ENCODE results near the gene FHIT.

FHIT gene

DNA sequence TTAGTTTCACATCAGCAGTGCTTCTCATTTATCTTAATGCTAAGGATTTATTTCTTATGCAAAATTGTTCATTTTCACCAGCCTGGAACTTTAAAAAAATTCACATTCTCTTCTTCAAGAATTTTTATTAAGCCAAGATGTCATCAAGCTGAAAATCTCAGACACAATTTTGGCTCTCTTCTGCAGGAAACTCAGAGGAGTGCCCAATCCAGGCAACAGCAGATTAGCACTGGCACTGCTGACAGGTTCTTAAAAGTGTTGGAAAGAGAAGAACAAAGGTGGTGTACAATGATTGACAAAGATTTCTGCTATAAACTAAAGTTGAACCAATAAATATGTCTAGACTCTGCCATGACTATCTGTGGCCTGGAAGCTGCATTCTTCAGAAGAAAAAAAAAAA is 479.5 kb downstream of the FHIT start:
- Histone ChIP-seq H3K4me3 (ENCODE audit: low read depth in 1 of 2, low read length in 1 of 2) (no peak overlapping the region), H3K27ac (no peak overlapping the region), H3K4me1 (ENCODE audit: control insufficient read depth in 1 of 2, insufficient read depth in 1 of 2, low read depth in 1 of 2, low read length in 1 of 2) (no peaks in the 10 kb centered on the region), H3K36me3 (no peaks in the 10 kb centered on the region), H3K27me3 (no peaks in the 10 kb centered on the region), H3K9me3 (peaks cover 8% of the 10 kb centered on the region)
- TF ChIP-seq, protein P1, sequence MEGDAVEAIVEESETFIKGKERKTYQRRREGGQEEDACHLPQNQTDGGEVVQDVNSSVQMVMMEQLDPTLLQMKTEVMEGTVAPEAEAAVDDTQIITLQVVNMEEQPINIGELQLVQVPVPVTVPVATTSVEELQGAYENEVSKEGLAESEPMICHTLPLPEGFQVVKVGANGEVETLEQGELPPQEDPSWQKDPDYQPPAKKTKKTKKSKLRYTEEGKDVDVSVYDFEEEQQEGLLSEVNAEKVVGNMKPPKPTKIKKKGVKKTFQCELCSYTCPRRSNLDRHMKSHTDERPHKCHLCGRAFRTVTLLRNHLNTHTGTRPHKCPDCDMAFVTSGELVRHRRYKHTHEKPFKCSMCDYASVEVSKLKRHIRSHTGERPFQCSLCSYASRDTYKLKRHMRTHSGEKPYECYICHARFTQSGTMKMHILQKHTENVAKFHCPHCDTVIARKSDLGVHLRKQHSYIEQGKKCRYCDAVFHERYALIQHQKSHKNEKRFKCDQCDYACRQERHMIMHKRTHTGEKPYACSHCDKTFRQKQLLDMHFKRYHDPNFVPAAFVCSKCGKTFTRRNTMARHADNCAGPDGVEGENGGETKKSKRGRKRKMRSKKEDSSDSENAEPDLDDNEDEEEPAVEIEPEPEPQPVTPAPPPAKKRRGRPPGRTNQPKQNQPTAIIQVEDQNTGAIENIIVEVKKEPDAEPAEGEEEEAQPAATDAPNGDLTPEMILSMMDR (IDR thresholded peaks at IDR 0.05), result no peak

- no peaks in the 10 kb centered on the region for H3K27me3 ChIP-seq
- peaks cover 7% of the 10 kb centered on the region for H3K9me3 ChIP-seq
- H3K36me3 ChIP-seq, result no peaks in the 10 kb centered on the region
- no peaks in the 10 kb centered on the region for H3K4me1 ChIP-seq (ENCODE audit: control insufficient read depth in 1 of 2, insufficient read depth in 1 of 2, low read depth in 1 of 2, low read length in 1 of 2)
- H3K27ac ChIP-seq, result no peak overlapping the region
- TF ChIP-seq, protein P1 (IDR thresholded peaks at IDR 0.05), result no peak
- H3K4me3 ChIP-seq (ENCODE audit: low read depth in 1 of 2, low read length in 1 of 2), result no peak overlapping the region
These were observed 480.7 kb downstream of the FHIT start for GRCh38 chr3:60770532-60770931.

- H3K9me3 ChIP-seq, result no peaks in the 10 kb centered on the region
- H3K36me3 ChIP-seq, result no peaks in the 10 kb centered on the region
- TF ChIP-seq, protein P1 (IDR thresholded peaks at IDR 0.05), result no peak
- H3K27me3 ChIP-seq, result no peaks in the 10 kb centered on the region
- H3K27ac ChIP-seq, result no peak overlapping the region
- no peak overlapping the region for H3K4me3 ChIP-seq (ENCODE audit: low read depth in 1 of 2, low read length in 1 of 2)
- H3K4me1 ChIP-seq (ENCODE audit: control insufficient read depth in 1 of 2, insufficient read depth in 1 of 2, low read depth in 1 of 2, low read length in 1 of 2), result no peaks in the 10 kb centered on the region
These were observed 483.7 kb downstream of the FHIT start for GRCh38 chr3:60767536-60767935.

DNA sequence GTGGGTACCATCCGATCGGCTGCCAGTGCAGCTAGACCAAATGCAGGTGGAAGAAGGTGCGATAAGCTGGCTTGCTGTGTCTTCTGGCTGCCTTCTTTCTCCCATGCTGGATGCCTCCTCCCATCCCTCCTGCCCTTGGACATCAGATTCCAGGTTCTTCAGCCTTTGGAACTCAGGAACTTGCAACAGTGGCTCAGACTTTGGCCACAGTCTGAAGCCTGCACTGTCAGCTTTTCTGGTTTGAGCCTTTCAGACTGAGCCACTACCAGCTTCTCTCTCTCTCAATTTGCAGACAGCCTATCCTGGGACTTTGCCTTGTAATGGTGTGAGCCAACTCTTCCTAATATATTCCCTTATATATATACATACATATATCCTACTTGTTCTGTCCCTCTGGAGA is 485.5 kb downstream of the FHIT start:
- H3K27ac ChIP-seq, result no peak overlapping the region
- no peaks in the 10 kb centered on the region for H3K27me3 ChIP-seq
- TF ChIP-seq, protein P1 (IDR thresholded peaks at IDR 0.05), result no peak
- peaks cover 12 to 15% of the 10 kb centered on the region in 2 experiments for H3K4me1 ChIP-seq (ENCODE audit: control insufficient read depth in 1 of 2, insufficient read depth in 1 of 2, low read depth in 1 of 2, low read length in 1 of 2)
- H3K4me3 ChIP-seq (ENCODE audit: low read depth in 1 of 2, low read length in 1 of 2), result no peak overlapping the region
- no peaks in the 10 kb centered on the region for H3K9me3 ChIP-seq
- H3K36me3 ChIP-seq, result no peaks in the 10 kb centered on the region

GRCh38 chr3:60764870-60765269 is 486.4 kb downstream of the FHIT start:
- Histone ChIP-seq H3K4me3 (ENCODE audit: low read depth in 1 of 2, low read length in 1 of 2) (no peak overlapping the region), H3K27me3 (no peaks in the 10 kb centered on the region), H3K27ac (no peak overlapping the region), H3K4me1 (ENCODE audit: control insufficient read depth in 1 of 2, insufficient read depth in 1 of 2, low read depth in 1 of 2, low read length in 1 of 2) (peaks cover 21 to 23% of the 10 kb centered on the region in 2 experiments), H3K9me3 (no peaks in the 10 kb centered on the region), H3K36me3 (no peaks in the 10 kb centered on the region)
- TF ChIP-seq, protein P1 (IDR thresholded peaks at IDR 0.05), result no peak

GRCh38 chr3:60760145-60760544 is 491.1 kb downstream of the FHIT start:
- no peak overlapping the region for H3K4me3 ChIP-seq (ENCODE audit: low read depth in 1 of 2, low read length in 1 of 2)
- TF ChIP-seq, protein P1 (IDR thresholded peaks at IDR 0.05), result no peak
- no peaks in the 10 kb centered on the region for H3K9me3 ChIP-seq
- H3K27ac ChIP-seq, result peak overlapping the region; percentile 59
- no peaks in the 10 kb centered on the region for H3K27me3 ChIP-seq
- H3K36me3 ChIP-seq, result no peaks in the 10 kb centered on the region
- H3K4me1 ChIP-seq (ENCODE audit: control insufficient read depth in 1 of 2, insufficient read depth in 1 of 2, low read depth in 1 of 2, low read length in 1 of 2), result peaks cover 53 to 66% of the 10 kb centered on the region in 2 experiments

Measured in neutrophil (primary cell).